ES-I3 (cell line): ENCODE results near the gene CYB5RL.

Experiments
- H3K36me3 ChIP-seq: 2 replicates; pipeline ENCODE4 v1.6.1; 2013; ENCODE audit warnings: mild to moderate bottlenecking, low read length, control low read depth, moderate library complexity; ENCODE audit not compliant: insufficient read depth
- H3K4me1 ChIP-seq: 2 replicates; pipeline ENCODE4 v1.6.1; 2013; ENCODE audit warnings: mild to moderate bottlenecking, control low read depth, low read length; ENCODE audit not compliant: insufficient read depth
- H3K9ac ChIP-seq: 2 replicates; pipeline ENCODE4 v1.6.1; 2013; ENCODE audit warnings: low read depth, mild to moderate bottlenecking, low read length, moderate library complexity
- H3K9me3 ChIP-seq: 2 replicates; pipeline ENCODE4 v1.6.1; 2013; ENCODE audit warnings: mild to moderate bottlenecking, low read length, moderate library complexity; ENCODE audit not compliant: control insufficient read depth, insufficient read depth

The CYB5RL gene

GRCh38 chr1:54199765-54200518 is at the start of gene CYB5RL, which contains the start of gene MRPL37:
Gene CYB5RL, minus strand, starts transcription at chr1:54200030. Its CDS starts 4,414 bp downstream, at chr1:54195616.
Gene MRPL37, plus strand, starts transcription at chr1:54200167. Its CDS starts 77 bp downstream, at chr1:54200244.
- peak within 1 kb of the TSS; percentile 93 for H3K9ac ChIP-seq
- peaks cover 3% of the 10 kb centered on the region; the same call in 1 of the 2 replicates for H3K36me3 ChIP-seq
- peaks cover 8% of the 10 kb centered on the region for H3K4me1 ChIP-seq
- H3K9me3 ChIP-seq = no peaks in the 10 kb centered on the region

- Histone ChIP-seq H3K4me1 (peaks cover 3% of the 10 kb centered on the region; the same call in 1 of the 2 replicates), H3K9ac (no peak overlapping the region), H3K9me3 (no peaks in the 10 kb centered on the region), H3K36me3 (no peaks in the 10 kb centered on the region; the same call in none of the 2 replicates)
Measured at GRCh38 chr1:54248966-54249365, 49.1 kb upstream of the CYB5RL start.

- Histone ChIP-seq H3K36me3 (peaks cover 2% of the 10 kb centered on the region), H3K9me3 (no peaks in the 10 kb centered on the region), H3K4me1 (peaks cover 3% of the 10 kb centered on the region; the same call in 1 of the 2 replicates), H3K9ac (no peak overlapping the region)
Measured at GRCh38 chr1:54247863-54248515, 48.2 kb upstream of the CYB5RL start.

- Histone ChIP-seq H3K36me3 (peaks cover 5% of the 10 kb centered on the region), H3K9me3 (no peaks in the 10 kb centered on the region), H3K9ac (no peak overlapping the region), H3K4me1 (peaks cover 3% of the 10 kb centered on the region; the same call in 1 of the 2 replicates)
Measured at GRCh38 chr1:54246116-54246721, 46.4 kb upstream of the CYB5RL start.

- Histone ChIP-seq H3K4me1 (peaks cover 3% of the 10 kb centered on the region; the same call in 1 of the 2 replicates), H3K9ac (no peak overlapping the region), H3K36me3 (peaks cover 5% of the 10 kb centered on the region), H3K9me3 (no peaks in the 10 kb centered on the region)
Measured at GRCh38 chr1:54245501-54245900, 45.7 kb upstream of the CYB5RL start.

- no peaks in the 10 kb centered on the region for H3K4me1 ChIP-seq
- H3K36me3 ChIP-seq = peaks cover 5% of the 10 kb centered on the region
- H3K9me3 ChIP-seq = no peaks in the 10 kb centered on the region
- H3K9ac ChIP-seq = no peak overlapping the region
Measured at GRCh38 chr1:54244655-54245054, 44.8 kb upstream of the CYB5RL start.

GRCh38 chr1:54243022-54243421 is 43.2 kb upstream of the CYB5RL start:
- no peaks in the 10 kb centered on the region for H3K9me3 ChIP-seq
- peaks cover 5% of the 10 kb centered on the region for H3K36me3 ChIP-seq
- H3K9ac ChIP-seq = no peak overlapping the region
- H3K4me1 ChIP-seq = no peaks in the 10 kb centered on the region

- peaks cover 17% of the 10 kb centered on the region for H3K36me3 ChIP-seq
- no peaks in the 10 kb centered on the region for H3K9me3 ChIP-seq
- no peaks in the 10 kb centered on the region for H3K4me1 ChIP-seq
- no peak overlapping the region for H3K9ac ChIP-seq
Measured at GRCh38 chr1:54241364-54241763, 41.5 kb upstream of the CYB5RL start.

- Histone ChIP-seq H3K9ac (no peak overlapping the region), H3K9me3 (no peaks in the 10 kb centered on the region), H3K36me3 (peaks cover 17% of the 10 kb centered on the region), H3K4me1 (no peaks in the 10 kb centered on the region)
Measured at GRCh38 chr1:54240741-54241335, 41.0 kb upstream of the CYB5RL start.

- Histone ChIP-seq H3K36me3 (peaks cover 17% of the 10 kb centered on the region), H3K9ac (no peak overlapping the region), H3K9me3 (no peaks in the 10 kb centered on the region), H3K4me1 (no peaks in the 10 kb centered on the region)
Measured at GRCh38 chr1:54239631-54240031, 39.8 kb upstream of the CYB5RL start.

GRCh38 chr1:54239035-54239383 is 39.2 kb upstream of the CYB5RL start:
- peaks cover 17% of the 10 kb centered on the region for H3K36me3 ChIP-seq
- H3K4me1 ChIP-seq = no peaks in the 10 kb centered on the region
- H3K9me3 ChIP-seq = no peaks in the 10 kb centered on the region
- no peak overlapping the region for H3K9ac ChIP-seq

- H3K9ac ChIP-seq = no peak overlapping the region
- peaks cover 17% of the 10 kb centered on the region for H3K36me3 ChIP-seq
- no peaks in the 10 kb centered on the region for H3K9me3 ChIP-seq
- H3K4me1 ChIP-seq = no peaks in the 10 kb centered on the region
Measured at GRCh38 chr1:54238353-54239034, 38.7 kb upstream of the CYB5RL start.

GRCh38 chr1:54237586-54237985 is 37.8 kb upstream of the CYB5RL start:
- no peaks in the 10 kb centered on the region for H3K9me3 ChIP-seq
- no peak overlapping the region for H3K9ac ChIP-seq
- H3K4me1 ChIP-seq = no peaks in the 10 kb centered on the region
- H3K36me3 ChIP-seq = peaks cover 12% of the 10 kb centered on the region

GRCh38 chr1:54234284-54234683 is 34.5 kb upstream of the CYB5RL start:
- Histone ChIP-seq H3K9me3 (no peaks in the 10 kb centered on the region), H3K36me3 (peaks cover 12% of the 10 kb centered on the region), H3K9ac (no peak overlapping the region), H3K4me1 (no peaks in the 10 kb centered on the region; the same call in 1 of the 2 replicates)
